Inferior parietal cortex (tissue), 1 donor: ENCODE measurements around the gene ERC2.
A peak's percentile ranks its signal among the peaks of the same experiment; 100 is the strongest.
"Not testable (repeated sequence)": the region's sequence is repeated elsewhere in the genome, so short reads cannot be mapped to it uniquely, and the experiment has no call there.

Experiments used
- DNase-seq: peaks from one replicate; pipeline ENCODE4 v3.0.0-alpha.2; 2016; ENCODE audit errors: extremely low spot score

Gene ERC2

DNA sequence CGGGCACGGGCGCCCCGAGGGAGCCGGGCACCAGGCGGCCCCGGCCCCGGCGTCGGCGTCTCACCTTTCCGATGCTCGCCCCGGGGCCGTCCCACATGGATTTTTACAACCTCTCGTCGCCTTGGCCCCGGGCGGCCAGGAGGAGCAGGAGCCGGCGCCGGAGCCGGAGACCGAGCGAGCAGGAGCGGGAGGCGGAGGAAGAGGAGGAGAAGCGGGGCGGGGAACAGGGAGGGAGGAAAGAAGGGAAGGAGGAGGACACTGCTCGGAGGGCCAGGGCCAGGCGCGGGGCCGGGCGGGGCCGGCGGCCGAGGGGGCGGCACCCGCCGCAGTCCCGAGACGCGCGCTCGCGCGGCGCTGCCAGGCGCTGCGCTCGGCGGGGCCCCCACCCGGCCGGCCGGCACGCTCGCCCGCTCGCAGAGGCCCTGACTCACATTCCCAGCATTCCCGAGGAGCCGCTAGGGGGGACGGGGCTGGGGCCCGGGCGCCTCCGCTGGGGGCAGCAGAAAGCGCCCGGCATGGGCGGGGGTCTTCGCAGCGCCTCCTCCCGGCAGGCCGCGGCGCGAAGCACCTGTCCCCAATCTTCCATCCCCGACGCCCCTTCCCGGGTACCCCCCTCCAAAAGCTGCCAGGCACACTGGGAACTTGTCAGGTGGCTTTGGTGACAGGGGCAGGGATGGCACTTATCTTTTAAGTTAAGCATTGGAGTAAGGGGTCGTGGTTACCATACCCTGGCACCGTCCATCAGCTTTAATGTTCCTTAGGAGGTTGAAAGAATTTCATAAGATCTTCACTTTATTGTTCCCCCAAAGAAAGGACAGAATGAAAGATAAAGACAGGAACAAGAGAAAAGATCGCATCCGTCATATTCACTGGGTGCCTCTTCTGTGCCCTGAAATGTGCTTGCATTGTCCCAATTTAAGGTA is at the start of gene ERC2:
Gene ERC2 (minus strand): TSS at position 284 of the 923 bp plus-strand sequence.
- DNase-seq = no peak

DNA sequence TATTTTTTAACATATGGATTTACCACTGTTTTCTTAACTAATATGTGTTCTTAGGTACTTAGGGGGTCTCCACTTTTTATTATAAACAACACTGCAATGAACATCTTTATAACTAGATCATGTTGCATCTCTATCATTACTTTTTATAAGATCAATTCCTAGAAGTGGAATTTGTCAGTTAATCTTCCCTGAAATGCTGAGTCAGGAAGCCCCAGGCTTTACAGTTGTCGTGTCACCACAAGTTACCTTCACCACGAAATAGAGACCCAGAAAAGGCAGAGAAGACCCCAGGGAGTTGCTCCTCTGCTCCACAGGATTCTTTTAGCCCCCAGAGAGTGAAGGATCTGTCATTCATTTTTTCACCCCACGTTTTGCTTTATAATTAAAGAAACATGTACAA is 34.5 kb upstream of the ERC2 start:
- DNase-seq = no peak

- not testable (repeated sequence) for DNase-seq
Measured at GRCh38 chr3:56496376-56496775, 28.1 kb upstream of the ERC2 start.

DNA sequence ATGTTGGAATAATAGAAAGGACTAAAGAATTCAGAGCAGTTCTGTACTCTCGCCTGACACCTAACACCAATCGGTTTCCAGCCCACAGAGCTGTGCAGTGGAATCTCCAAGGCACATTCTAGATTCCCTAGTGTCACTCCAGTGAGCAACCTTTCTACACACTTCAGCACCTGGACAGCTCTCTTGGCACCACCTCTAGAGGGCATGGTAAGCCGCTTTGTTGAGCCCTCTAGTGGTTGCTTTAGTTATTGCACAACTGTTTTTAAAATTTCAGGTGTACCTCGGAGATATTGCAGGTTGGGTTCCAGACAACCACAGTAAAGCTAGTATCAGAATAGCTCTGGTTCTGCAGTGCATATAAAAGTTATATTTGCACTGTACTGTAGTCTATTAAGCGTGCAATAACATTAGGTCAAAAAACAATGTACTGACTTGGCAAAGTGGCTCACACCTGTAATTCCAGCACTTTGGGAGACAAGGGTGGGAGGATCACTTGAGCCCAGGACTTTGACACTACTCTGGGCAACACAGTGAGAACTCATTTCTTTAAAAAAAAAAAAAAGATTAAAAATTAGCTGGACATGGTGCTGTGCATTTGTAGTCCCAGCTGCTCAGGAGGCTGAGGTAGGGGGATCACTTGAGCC is 26.5 kb upstream of the ERC2 start:
- peak; percentile 81 for DNase-seq

- no peak for DNase-seq
Measured at GRCh38 chr3:56491566-56491965, 23.3 kb upstream of the ERC2 start.

- no peak for DNase-seq
Measured at GRCh38 chr3:56488812-56489600, 20.7 kb upstream of the ERC2 start.

DNA sequence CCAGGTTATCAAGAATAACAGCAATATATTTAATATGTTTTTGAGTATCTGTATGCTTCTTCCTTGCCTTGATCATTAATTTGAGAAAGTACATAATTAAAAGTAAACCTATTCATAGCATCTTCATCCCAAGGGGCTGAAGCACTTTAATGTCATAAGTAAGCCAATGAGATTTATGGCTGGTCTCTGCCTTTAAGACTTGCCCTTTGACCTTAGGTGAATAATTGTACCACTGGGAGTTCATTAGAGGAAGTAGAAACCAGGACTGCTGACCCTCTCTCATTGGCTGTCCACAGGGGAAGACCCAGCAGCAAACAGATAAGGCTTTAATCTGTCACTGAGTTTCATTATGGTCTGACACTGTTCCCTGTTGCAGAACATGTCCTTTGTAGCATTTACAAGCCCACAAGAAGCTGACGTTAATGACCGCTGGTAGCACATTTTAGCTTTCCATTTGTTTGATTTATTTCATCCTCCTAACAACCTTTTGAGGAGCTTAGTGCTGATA is 16.3 kb upstream of the ERC2 start:
- no peak for DNase-seq

DNA sequence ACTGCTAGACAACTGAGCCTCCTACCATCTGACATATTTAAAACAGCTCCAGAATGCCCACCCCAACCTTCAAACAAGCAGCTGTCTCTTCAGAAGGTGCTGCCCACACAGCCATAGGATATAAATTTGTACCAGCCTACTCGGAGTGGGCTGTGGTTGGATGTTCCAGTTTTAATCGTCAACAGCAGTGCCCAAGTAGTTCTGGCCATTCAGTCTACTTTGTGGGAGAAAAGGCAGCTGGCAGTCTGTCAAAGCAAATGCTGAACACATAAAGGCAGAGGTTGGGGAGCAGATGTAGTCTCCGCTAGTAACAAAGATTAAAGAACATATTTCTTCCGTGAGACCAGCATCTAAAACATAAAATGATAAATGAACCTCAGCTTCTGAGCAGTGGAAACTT is 15.9 kb upstream of the ERC2 start:
- peak; percentile 51 for DNase-seq

DNA sequence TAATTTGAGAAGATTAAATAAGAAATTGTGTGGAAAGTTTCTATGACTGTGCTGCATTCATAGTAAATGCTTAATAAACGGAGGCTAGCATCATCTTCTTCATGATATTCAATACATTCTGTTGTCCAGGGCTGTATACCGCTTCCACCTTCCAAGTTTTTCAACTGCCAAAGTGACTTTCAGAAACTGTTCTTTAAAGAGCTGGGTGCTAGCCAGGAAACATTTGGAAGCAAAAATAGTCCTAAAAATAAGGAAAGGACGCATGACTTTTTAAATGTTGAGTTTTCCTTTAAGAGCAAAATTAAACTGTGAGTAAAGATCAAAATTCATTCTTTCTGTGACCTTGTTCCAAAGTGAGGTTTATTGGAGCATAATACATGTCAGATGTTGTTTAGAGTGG is 9.4 kb upstream of the ERC2 start:
- DNase-seq = no peak

GRCh38 chr3:56476771-56477170 is 8.5 kb upstream of the ERC2 start:
- no peak for DNase-seq

DNA sequence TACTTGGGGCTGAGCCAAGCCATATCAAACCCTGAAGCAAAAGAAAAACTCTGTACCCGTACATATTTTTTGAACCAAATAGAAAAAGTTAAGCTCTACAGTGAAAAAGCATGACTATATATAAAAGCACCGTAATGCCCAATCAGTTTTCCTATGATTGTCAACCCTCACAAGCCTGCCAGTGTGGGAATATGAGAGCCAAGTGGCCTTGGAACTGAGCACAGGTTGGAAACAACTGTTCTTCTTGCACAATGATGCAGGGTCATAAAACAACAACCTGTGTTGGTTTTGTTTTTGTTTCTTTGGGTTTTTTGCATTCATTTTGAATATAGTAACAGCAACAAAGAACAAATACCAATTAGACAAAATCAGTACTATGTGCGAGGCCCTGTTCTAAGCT is 3.5 kb upstream of the ERC2 start:
- no peak for DNase-seq

DNA sequence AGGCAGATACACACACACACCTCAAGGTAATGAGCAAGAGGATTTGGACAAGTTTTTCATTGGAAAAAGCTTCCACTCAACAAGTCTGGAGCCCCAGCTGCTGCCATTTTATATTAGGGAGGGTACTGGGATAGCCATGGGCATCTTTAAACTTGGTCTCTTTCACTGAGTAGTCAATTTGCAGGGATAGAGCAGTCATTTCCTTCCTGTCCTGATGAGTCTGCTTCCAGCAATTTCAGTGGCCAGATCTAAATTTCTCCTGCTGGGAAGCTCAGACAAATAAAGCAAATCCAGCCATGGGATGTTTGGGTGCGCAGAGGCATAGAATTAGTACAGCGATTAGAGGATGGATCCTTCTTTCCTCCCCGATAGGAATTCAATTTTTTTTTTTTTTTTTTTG is 874 bp upstream of the ERC2 start:
- DNase-seq = no peak

- no peak for DNase-seq
Measured at GRCh38 chr3:56467801-56468183, 475 bp downstream of the ERC2 start.

GRCh38 chr3:56467108-56467507 is 1.2 kb downstream of the ERC2 start:
- peak; percentile 95 for DNase-seq

GRCh38 chr3:56459719-56460118 is 8.5 kb downstream of the ERC2 start:
- no peak for DNase-seq

- no peak for DNase-seq
Measured at GRCh38 chr3:56459104-56459496, 9.2 kb downstream of the ERC2 start.

DNA sequence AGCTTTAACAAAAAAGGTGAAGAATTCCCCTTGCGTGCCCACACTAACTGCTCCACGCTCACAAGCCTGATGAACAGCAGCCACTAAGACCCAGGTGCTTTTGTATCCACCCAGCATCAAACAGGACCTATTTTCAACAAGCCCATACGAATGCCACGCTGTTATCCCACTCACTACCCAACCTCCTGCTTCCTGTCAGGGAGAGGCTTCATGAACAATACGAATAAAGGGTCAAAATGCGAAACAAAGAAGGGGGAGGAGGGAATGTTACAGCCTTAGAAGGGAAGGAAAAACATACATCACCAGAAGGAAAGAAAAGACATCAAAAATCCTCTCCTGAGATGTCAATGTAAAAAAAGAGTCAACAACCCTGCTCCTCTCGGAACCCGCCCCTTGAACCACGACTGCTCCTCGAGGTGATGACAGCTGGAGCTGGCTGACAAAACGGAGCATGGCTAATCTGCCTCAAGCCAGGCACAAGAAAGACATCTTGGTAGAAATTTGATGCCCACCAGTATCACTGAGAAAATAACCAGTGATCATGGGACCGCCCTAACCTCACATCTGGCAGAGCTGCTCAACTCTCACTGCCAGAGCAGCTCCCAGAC is 9.7 kb downstream of the ERC2 start:
- DNase-seq = no peak

- no peak for DNase-seq
Measured at GRCh38 chr3:56456117-56456516, 12.2 kb downstream of the ERC2 start.

DNA sequence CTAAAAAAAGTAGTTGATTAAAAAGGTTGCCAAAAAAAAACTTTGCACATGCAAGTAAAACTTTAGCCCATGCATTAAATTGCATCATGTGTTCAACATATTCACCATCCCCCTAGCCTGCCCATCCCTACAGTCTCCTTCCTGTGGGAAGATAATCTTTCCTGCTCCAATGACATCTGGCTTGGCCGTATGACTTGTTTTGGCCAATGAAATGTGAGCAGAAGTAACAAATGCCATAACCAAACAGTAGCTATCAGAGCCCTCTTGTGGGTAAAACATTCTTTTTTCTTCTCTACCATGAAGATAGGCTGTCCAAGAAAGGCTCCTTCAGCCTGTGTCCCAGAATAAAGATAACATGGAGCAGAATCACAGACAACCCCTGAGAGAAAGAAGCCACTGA is 15.3 kb downstream of the ERC2 start:
- no peak for DNase-seq

DNA sequence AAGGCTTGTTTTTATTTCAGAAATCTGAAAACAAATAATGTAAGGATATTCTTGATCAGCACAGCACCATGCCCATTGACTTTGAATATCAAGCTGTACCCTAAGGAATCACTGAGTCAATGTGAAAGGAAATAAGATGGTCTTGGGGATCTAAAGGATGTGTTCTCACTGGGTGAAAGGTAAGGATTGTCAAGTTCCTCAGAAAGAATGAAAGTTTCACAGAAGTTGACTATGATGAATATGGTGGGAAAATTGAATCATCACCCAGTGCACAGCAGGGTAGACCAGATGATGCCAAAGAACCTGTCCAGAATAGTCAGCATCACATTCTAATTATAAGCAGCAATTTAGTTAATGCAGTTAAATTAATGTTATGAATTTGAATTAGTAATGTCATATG is 16.2 kb downstream of the ERC2 start:
- no peak for DNase-seq

GRCh38 chr3:56443372-56443771 is 24.9 kb downstream of the ERC2 start:
- no peak for DNase-seq

GRCh38 chr3:56428667-56429066 is 39.6 kb downstream of the ERC2 start:
- DNase-seq = no peak
